A673 (cell line): Measurements from ENCODE around the gene COQ6. TPM values are rescaled to one million over a fixed set of nuclear protein-coding genes. Genes with fewer than 3 reads are reported as not detected.
"Not testable (repeated sequence)": the region's sequence is repeated elsewhere in the genome, so short reads cannot be mapped to it uniquely, and the experiment has no call there.

Source experiments
- BruUV-seq: library from RNA; stranded (reverse); fragments of 400-500 nt; replicated peaks from 2 replicates; lab custom pipeline; 2021; lab: Mats Ljungman, UMichigan
- CTCF ChIA-PET: fragments of 300-600 bp; sonication (Branson Sonifier 250); formaldehyde crosslinking; loops from one replicate; lab custom pipeline; 2022; ENCODE audit warnings: antibody characterized with exemption; lab: Charles Lee
- POLR2A ChIA-PET: fragments of 300-600 bp; sonication (Branson Sonifier 250); formaldehyde crosslinking; loops from one replicate; lab custom pipeline; 2022; ENCODE audit warnings: antibody characterized with exemption; ENCODE audit not compliant: low non-redundant PET; lab: Charles Lee
- DNase-seq: peaks from one replicate; pipeline ENCODE4 v3.0.0-alpha.2; 2015; ENCODE audit warnings: low spot score
- H3K27ac ChIP-seq: fragments of 200-600 bp; sonication (generic); 2 replicates; pipeline ENCODE4 v1.5.1; 2016; ENCODE audit warnings: mixed run types, low read depth, mild to moderate bottlenecking, mixed read lengths, antibody characterized with exemption, low read length; ENCODE audit not compliant: poor library complexity, severe bottlenecking
- H3K27me3 ChIP-seq: fragments of 200-600 bp; sonication (generic); replicated peaks from 2 replicates; pipeline ENCODE4 v1.6.1; 2017; ENCODE audit warnings: mixed run types, low read depth, mild to moderate bottlenecking, mixed read lengths, antibody characterized with exemption, low read length; ENCODE audit not compliant: insufficient read depth, poor library complexity
- H3K36me3 ChIP-seq: fragments of 200-600 bp; sonication (generic); 2 replicates; pipeline ENCODE4 v1.6.1; 2016; ENCODE audit warnings: mixed run types, mild to moderate bottlenecking, mixed read lengths, antibody characterized with exemption, low read length; ENCODE audit not compliant: insufficient read depth, poor library complexity, severe bottlenecking
- H3K4me1 ChIP-seq: fragments of 200-600 bp; sonication (generic); 2 replicates; pipeline ENCODE4 v1.6.1; 2017; ENCODE audit warnings: mixed run types, mild to moderate bottlenecking, mixed read lengths, antibody characterized with exemption, low read length; ENCODE audit not compliant: insufficient read depth, poor library complexity, severe bottlenecking
- H3K4me3 ChIP-seq: fragments of 200-600 bp; sonication (generic); 2 replicates; pipeline ENCODE4 v1.5.1; 2016; ENCODE audit warnings: low read depth, mixed run types, mild to moderate bottlenecking, mixed read lengths, low read length; ENCODE audit not compliant: poor library complexity, severe bottlenecking
- H3K9me3 ChIP-seq: fragments of 200-600 bp; sonication (generic); 2 replicates; pipeline ENCODE4 v1.6.1; 2016; ENCODE audit warnings: mixed run types, low read depth, mild to moderate bottlenecking, mixed read lengths, antibody characterized with exemption, low read length; ENCODE audit not compliant: poor library complexity, severe bottlenecking
- EZH2 ChIP-seq: fragments of 200-600 bp; sonication (generic); IDR thresholded peaks from 2 replicates; pipeline ENCODE4 v1.6.1; 2017; ENCODE audit warnings: borderline replicate concordance, low read depth, mild to moderate bottlenecking, mixed read lengths, antibody characterized with exemption, low read length; ENCODE audit not compliant: poor library complexity, severe bottlenecking
- intact Hi-C: fragments of 100-400 bp; cut with micrococcal nuclease; formaldehyde crosslinking; loops from one replicate; pipeline ENCODE4 v1.10.0; 2022; ENCODE audit not compliant: unreplicated experiment
- total RNA-seq: library from RNA; stranded (reverse); gene quantifications from 2 replicates; pipeline ENCODE4 v1.2.3, GENCODE V29; 2021
- TF ChIP-seq, protein P1 (sequence below): fragments of 300-800, 200-600 bp; sonication (generic); conservative IDR thresholded peaks from 2 replicates; pipeline ENCODE4 v1.5.1; 2017; ENCODE audit warnings: low read depth, mild to moderate bottlenecking, antibody characterized with exemption, low read length, moderate library complexity, mixed read lengths

COQ6 gene
- total RNA-seq, 1 experiment from 2014 or later: 23.7 TPM

GRCh38 chr14:73977896-73978295 is 27.8 kb downstream of the COQ6 start:
- Histone ChIP-seq H3K27ac (no peak overlapping the region), H3K27me3 (no peaks in the 10 kb centered on the region), H3K4me1 (no peaks in the 10 kb centered on the region), H3K36me3 (no peaks in the 10 kb centered on the region), H3K9me3 (no peaks in the 10 kb centered on the region), H3K4me3 (no peak overlapping the region)
- POLR2A ChIA-PET: no interaction called here
- intact Hi-C loops: no loop called here
- CTCF ChIA-PET: no interaction called here
- TF ChIP-seq, protein P1, sequence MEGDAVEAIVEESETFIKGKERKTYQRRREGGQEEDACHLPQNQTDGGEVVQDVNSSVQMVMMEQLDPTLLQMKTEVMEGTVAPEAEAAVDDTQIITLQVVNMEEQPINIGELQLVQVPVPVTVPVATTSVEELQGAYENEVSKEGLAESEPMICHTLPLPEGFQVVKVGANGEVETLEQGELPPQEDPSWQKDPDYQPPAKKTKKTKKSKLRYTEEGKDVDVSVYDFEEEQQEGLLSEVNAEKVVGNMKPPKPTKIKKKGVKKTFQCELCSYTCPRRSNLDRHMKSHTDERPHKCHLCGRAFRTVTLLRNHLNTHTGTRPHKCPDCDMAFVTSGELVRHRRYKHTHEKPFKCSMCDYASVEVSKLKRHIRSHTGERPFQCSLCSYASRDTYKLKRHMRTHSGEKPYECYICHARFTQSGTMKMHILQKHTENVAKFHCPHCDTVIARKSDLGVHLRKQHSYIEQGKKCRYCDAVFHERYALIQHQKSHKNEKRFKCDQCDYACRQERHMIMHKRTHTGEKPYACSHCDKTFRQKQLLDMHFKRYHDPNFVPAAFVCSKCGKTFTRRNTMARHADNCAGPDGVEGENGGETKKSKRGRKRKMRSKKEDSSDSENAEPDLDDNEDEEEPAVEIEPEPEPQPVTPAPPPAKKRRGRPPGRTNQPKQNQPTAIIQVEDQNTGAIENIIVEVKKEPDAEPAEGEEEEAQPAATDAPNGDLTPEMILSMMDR: no peak
- no peak for TF ChIP-seq EZH2
- BruUV-seq: no TSS peak
- DNase-seq: no peak

- H3K27me3 ChIP-seq: no peaks in the 10 kb centered on the region
- POLR2A ChIA-PET: no interaction called here
- no peaks in the 10 kb centered on the region for H3K4me1 ChIP-seq
- BruUV-seq: no TSS peak
- no peak overlapping the region for H3K4me3 ChIP-seq
- no peak for TF ChIP-seq EZH2
- TF ChIP-seq, protein P1: no peak
- H3K27ac ChIP-seq: no peak overlapping the region
- CTCF ChIA-PET: no interaction called here
- intact Hi-C loops: no loop called here
- H3K9me3 ChIP-seq: no peaks in the 10 kb centered on the region
- DNase-seq: no peak
- peaks cover 3% of the 10 kb centered on the region for H3K36me3 ChIP-seq
Observed at GRCh38 chr14:73988065-73988464, 38.0 kb downstream of the COQ6 start.

- H3K27me3 ChIP-seq, CTCF ChIA-PET, POLR2A ChIA-PET, H3K4me1 ChIP-seq, H3K4me3 ChIP-seq, H3K27ac ChIP-seq, intact Hi-C loops, H3K36me3 ChIP-seq, DNase-seq, H3K9me3 ChIP-seq, BruUV-seq: not testable (repeated sequence)
Observed at GRCh38 chr14:73988656-73989055, 38.6 kb downstream of the COQ6 start.

- DNase-seq: no peak
- H3K4me1 ChIP-seq: no peaks in the 10 kb centered on the region
- no peak overlapping the region for H3K4me3 ChIP-seq
- POLR2A ChIA-PET: no interaction called here
- peaks cover 3% of the 10 kb centered on the region for H3K36me3 ChIP-seq
- H3K27ac ChIP-seq: no peak overlapping the region
- CTCF ChIA-PET: no interaction called here
- no peaks in the 10 kb centered on the region for H3K9me3 ChIP-seq
- no peaks in the 10 kb centered on the region for H3K27me3 ChIP-seq
- no peak for TF ChIP-seq EZH2
- TF ChIP-seq, protein P1: no peak
- intact Hi-C loops: no loop called here
- BruUV-seq: no TSS peak
Observed at GRCh38 chr14:73991092-73991491, 41.0 kb downstream of the COQ6 start.

DNA sequence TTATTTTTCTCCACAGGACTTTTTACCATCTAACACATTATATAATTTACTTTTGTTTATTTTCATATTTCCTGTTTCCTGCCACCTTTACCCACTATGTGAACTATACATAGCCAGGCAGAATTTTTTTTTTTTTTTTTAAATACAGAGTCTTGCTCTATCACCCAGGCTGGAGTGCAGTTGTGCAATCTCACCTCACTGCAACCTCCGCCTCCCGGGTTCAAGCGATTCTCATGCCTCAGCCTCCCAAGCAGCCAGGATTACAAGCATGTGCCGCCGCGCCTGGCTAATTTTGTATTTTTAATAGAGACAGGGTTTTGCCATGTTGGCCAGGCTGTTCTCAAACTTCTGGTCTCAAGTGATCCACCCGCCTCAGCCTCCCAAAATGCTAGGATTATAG is 44.8 kb downstream of the COQ6 start:
- H3K4me1 ChIP-seq, intact Hi-C loops, H3K27me3 ChIP-seq, H3K9me3 ChIP-seq, H3K4me3 ChIP-seq, H3K27ac ChIP-seq, POLR2A ChIA-PET, BruUV-seq, DNase-seq, H3K36me3 ChIP-seq, CTCF ChIA-PET: not testable (repeated sequence)
